Psoas muscle (tissue), 8 donors: ENCODE measurements around the gene SLC39A11. TPM values are rescaled to one million over a fixed set of nuclear protein-coding genes. Genes with fewer than 3 reads are reported as not detected.

Experiments used
- ATAC-seq, 4 donors: fragments of 200-7000 bp; cut with Tn5 transposase; one replicate each; pipeline ENCODE4 v1.9.1; 2020; ENCODE audit warnings: moderate library complexity in 3 of 4, mild to moderate bottlenecking in 2 of 4
- DNase-seq, 2 donors: peaks; one replicate each; pipeline ENCODE4 v3.0.0-alpha.2; 2020
- H3K27ac ChIP-seq: fragments of 200-600 bp; one replicate; pipeline ENCODE4 v1.8.0; 2022
- H3K27me3 ChIP-seq, 3 donors: fragments of 200-600 bp in 1 of 3; one replicate each; pipeline versions ENCODE4 v1.6.1 to v1.8.0; 2013 to 2022; ENCODE audit warnings: low read length in 2 of 3, mild to moderate bottlenecking in 2 of 3, moderate library complexity in 1 of 3; ENCODE audit not compliant: insufficient read depth in 3 of 3
- H3K36me3 ChIP-seq, 2 donors: fragments of 200-600 bp in 1 of 2; one replicate each; pipeline versions ENCODE4 v1.6.1 to v1.8.0; 2013 to 2022; ENCODE audit warnings: low read depth in 1 of 2, mild to moderate bottlenecking in 1 of 2, moderate library complexity in 1 of 2; ENCODE audit not compliant: insufficient read depth in 1 of 2
- H3K4me1 ChIP-seq: fragments of 200-600 bp; one replicate; pipeline ENCODE4 v1.8.0; 2022
- H3K4me3 ChIP-seq: fragments of 200-600 bp; one replicate; pipeline ENCODE4 v1.8.0; 2022; ENCODE audit warnings: mild to moderate bottlenecking
- H3K9me3 ChIP-seq: fragments of 200-600 bp; one replicate; pipeline ENCODE4 v1.8.0; 2022
- CTCF ChIP-seq: fragments of 200-600 bp; IDR thresholded peaks from one replicate; pipeline ENCODE4 v1.8.0; 2022; ENCODE audit warnings: antibody characterized with exemption
- WGBS, 3 donors: extraction: QIAGEN DNeasy Blood & Tissue Kit; methylation state at CpG; one replicate each; pipeline versions ENCODE4 v1.1.6 to v1.1.7; 2013; 5-methylcytosine and 5-hydroxymethylcytosine counted together
- intact Hi-C, 2 donors: fragments of 100-400 bp; cut with DNase I; formaldehyde crosslinking; loops; one replicate each; pipeline versions ENCODE4 v1.11.0 to v1.14.2; 2022
- polyA plus RNA-seq, 3 donors: library from polyadenylated mRNA; stranded (reverse); fragments of 200-250 nt; gene quantifications; one replicate each; pipeline ENCODE4 v1.2.3, GENCODE V29; 2013
- total RNA-seq, 4 donors: library from RNA; stranded (reverse); fragmentation: NEBNext Ultra II Directional in 2 of 4; extraction: Animal tissue kit (Norgen Biotek cat#: 25700) in 2 of 4; gene quantifications; one replicate each; pipeline versions ENCODE4 v1.2.1 to v1.2.4, GENCODE V29; 2021 to 2023
- donor health status: healthy with polysubstance abuse.
- donor health status: DM: no; HTN: no; CAD: no; lungs with moderate emphysema.
- donor health status: Bipolar disorder and iron deficiency.
- donor health status: healthy.
- donor health status: DM: yes; HTN: yes; CAD: no.
- donor health status: DM: no; HTN: no; CAD: no.
- donor health status: DM: no; HTN: no; CAD: no.
- donor health status: DM: yes; HTN: yes; CAD: no.

The SLC39A11 gene
- total and polyA plus RNA-seq, 7 donors = 1.6 to 9.7 (median 7.9) TPM

- no peaks in the 10 kb centered on the region for H3K27me3 ChIP-seq
- H3K36me3 ChIP-seq = no peaks in the 10 kb centered on the region
- no peaks in the 10 kb centered on the region for H3K4me1 ChIP-seq
- no peak for ATAC-seq
- WGBS, 3 donors = 87 to 93% (median 92%) methylated on average over 8 of the region's 8 CpGs
- DNase-seq = no peak
- no peak overlapping the region for H3K27ac ChIP-seq
- intact Hi-C loops = no loop called here
- H3K9me3 ChIP-seq = no peaks in the 10 kb centered on the region
- no peak for TF ChIP-seq CTCF
- no peak overlapping the region for H3K4me3 ChIP-seq
Measured at GRCh38 chr17:72732893-72733618, 359.4 kb downstream of the SLC39A11 start.

GRCh38 chr17:72730077-72730476 is 362.4 kb downstream of the SLC39A11 start:
- Histone ChIP-seq H3K27ac (no peak overlapping the region), H3K4me3 (no peak overlapping the region), H3K4me1 (no peaks in the 10 kb centered on the region), H3K27me3 (no peaks in the 10 kb centered on the region), H3K9me3 (no peaks in the 10 kb centered on the region), H3K36me3 (no peaks in the 10 kb centered on the region)
- intact Hi-C loops = no loop called here
- TF ChIP-seq CTCF = no peak
- DNase-seq (no peak), ATAC-seq (no peak)
- 64 to 67% (median 67%) methylated on average over 7 of the region's 7 CpGs for WGBS, 3 donors

- Histone ChIP-seq H3K4me3 (no peak overlapping the region), H3K27ac (no peak overlapping the region), H3K9me3 (no peaks in the 10 kb centered on the region), H3K36me3 (no peaks in the 10 kb centered on the region), H3K4me1 (no peaks in the 10 kb centered on the region), H3K27me3 (no peaks in the 10 kb centered on the region)
- DNase-seq = no peak
- WGBS, 3 donors = 75 to 84% (median 80%) methylated on average over 9 of the region's 9 CpGs
- no peak for ATAC-seq
- TF ChIP-seq CTCF = no peak
- intact Hi-C loops = loop anchor here (5.0 to 10.0 kb wide), 6 partner anchors 260 to 645 kb away; no protein-coding TSS in a partner anchor
Measured at GRCh38 chr17:72726936-72727335, 365.6 kb downstream of the SLC39A11 start.

GRCh38 chr17:72725433-72726068 is 366.9 kb downstream of the SLC39A11 start:
- Histone ChIP-seq H3K9me3 (no peaks in the 10 kb centered on the region), H3K36me3 (no peaks in the 10 kb centered on the region), H3K4me1 (no peaks in the 10 kb centered on the region), H3K27ac (no peak overlapping the region), H3K4me3 (no peak overlapping the region), H3K27me3 (no peaks in the 10 kb centered on the region)
- peak; percentile 69 for TF ChIP-seq CTCF
- ATAC-seq (peak; percentile 64 to 77 (median 68)), DNase-seq (peak; percentile 35 to 62)
- intact Hi-C loops = loop anchor here (2.0 to 10.0 kb wide), 8 partner anchors 262 to 647 kb away; no protein-coding TSS in a partner anchor
- WGBS, 3 donors = 21 to 23% (median 22%) methylated on average over 10 of the region's 10 CpGs
